Activated CD8-positive, alpha-beta T cell treated with anti-CD3 and anti-CD28 coated beads for 36 hours (primary cell): ENCODE data around the gene PACSIN1. TPM values are rescaled to one million over a fixed set of nuclear protein-coding genes. Genes with fewer than 3 reads are reported as not detected.

ENCODE experiments used
- ATAC-seq: fragments of 200-7000 bp; cut with Tn5 transposase; one replicate; pipeline ENCODE4 v1.10.0; 2021; ENCODE audit warnings: mild to moderate bottlenecking, moderate library complexity
- CTCF ChIA-PET: fragments of 350-600 bp; sonication (Branson Sonifier 250); formaldehyde crosslinking; loops from one replicate; lab custom pipeline; 2021; ENCODE audit warnings: antibody characterized with exemption; lab: Charles Lee
- POLR2A ChIA-PET: fragments of 350-600 bp; sonication (Branson Sonifier 250); formaldehyde crosslinking; loops from one replicate; lab custom pipeline; 2021; ENCODE audit warnings: antibody characterized with exemption; lab: Charles Lee
- DNase-seq: peaks from one replicate; pipeline ENCODE4 v3.0.0-alpha.2; 2020
- H3K27ac Mint-ChIP-seq: one replicate; pipeline ENCODE4 v1.8.0; 2021; ENCODE audit warnings: mild to moderate bottlenecking, mixed read lengths
- H3K27me3 Mint-ChIP-seq: one replicate; pipeline ENCODE4 v1.8.0; 2021; ENCODE audit warnings: mixed read lengths
- H3K36me3 Mint-ChIP-seq: one replicate; pipeline ENCODE4 v1.8.0; 2021; ENCODE audit warnings: low read depth, mixed read lengths
- H3K4me1 Mint-ChIP-seq: one replicate; pipeline ENCODE4 v1.8.0; 2021; ENCODE audit warnings: low read depth, mixed read lengths
- H3K4me3 Mint-ChIP-seq: one replicate; pipeline ENCODE4 v1.8.0; 2021; ENCODE audit warnings: mild to moderate bottlenecking, moderate library complexity, mixed read lengths
- H3K9me3 Mint-ChIP-seq: one replicate; pipeline ENCODE4 v1.8.0; 2021; ENCODE audit warnings: mixed read lengths
- CTCF ChIP-seq: fragments of 200-600 bp; IDR thresholded peaks from one replicate; pipeline ENCODE4 v1.8.0; 2022; ENCODE audit warnings: antibody characterized with exemption, mild to moderate bottlenecking
- intact Hi-C: fragments of 100-400 bp; cut with micrococcal nuclease; formaldehyde crosslinking; loops from one replicate; pipeline ENCODE4 v1.10.0; 2022
- total RNA-seq, 2 experiments: library from RNA; stranded (reverse); gene quantifications; one replicate each; pipeline ENCODE4 v1.2.3, GENCODE V29; 2021

Gene PACSIN1
- total RNA-seq, 2 experiments from 2014 or later = 0.47 to 0.51 TPM

- no peak overlapping the region for H3K4me3 Mint-ChIP-seq
- H3K9me3 Mint-ChIP-seq = no peaks in the 10 kb centered on the region
- ATAC-seq (no peak), DNase-seq (no peak)
- H3K36me3 Mint-ChIP-seq = no peaks in the 10 kb centered on the region
- intact Hi-C loops = no loop called here
- ChIA-PET POLR2A (no interaction called here), CTCF (interaction anchor here (1.4 kb wide), 1 partner anchor 11 kb away, joined by 3 read pairs; no protein-coding TSS in a partner anchor)
- no peaks in the 10 kb centered on the region for H3K4me1 Mint-ChIP-seq
- no peak for TF ChIP-seq CTCF
- H3K27ac Mint-ChIP-seq = no peak overlapping the region
- H3K27me3 Mint-ChIP-seq = no peaks in the 10 kb centered on the region
Observed at GRCh38 chr6:34515473-34516387, 49.9 kb downstream of the PACSIN1 start.

- no peak for DNase-seq
- no peak for TF ChIP-seq CTCF
- no peaks in the 10 kb centered on the region for H3K4me1 Mint-ChIP-seq
- no peak overlapping the region for H3K4me3 Mint-ChIP-seq
- intact Hi-C loops = no loop called here
- ChIA-PET POLR2A (interaction anchor here (0.6 kb wide), 1 partner anchor 201 kb away, joined by 3 read pairs; no protein-coding TSS in a partner anchor), CTCF (interaction anchor here (2.8 kb wide), 1 partner anchor 11 kb away, joined by 9 read pairs; no protein-coding TSS in a partner anchor)
- no peaks in the 10 kb centered on the region for H3K9me3 Mint-ChIP-seq
- H3K36me3 Mint-ChIP-seq = no peaks in the 10 kb centered on the region
- H3K27ac Mint-ChIP-seq = no peak overlapping the region
- no peaks in the 10 kb centered on the region for H3K27me3 Mint-ChIP-seq
- no peak for ATAC-seq
Observed at GRCh38 chr6:34516391-34517324, 50.8 kb downstream of the PACSIN1 start.

DNA sequence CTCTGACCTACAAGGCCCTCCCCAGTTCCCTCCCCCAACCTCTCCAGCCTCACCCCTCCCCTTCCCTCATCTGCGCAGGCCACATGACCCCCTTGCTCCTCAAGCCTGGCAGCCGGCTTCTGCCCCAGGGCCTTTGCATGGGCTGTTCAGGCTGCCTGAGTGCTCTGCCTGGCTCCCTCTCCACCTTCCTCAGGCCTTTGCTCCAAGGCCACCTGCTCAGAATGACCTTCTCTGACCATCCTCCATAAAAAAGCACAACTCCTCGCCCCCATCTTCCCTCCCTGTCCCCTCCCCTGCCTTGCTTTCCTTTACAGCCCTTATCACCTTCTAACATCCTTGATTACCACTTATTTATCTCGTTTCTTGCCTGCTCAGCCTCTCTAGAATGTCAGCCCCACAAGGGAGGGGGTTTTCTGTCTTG, 51.6 kb downstream of the PACSIN1 start:
- ChIA-PET CTCF (interaction anchor here (2.8 kb wide), 1 partner anchor 10 kb away, joined by 9 read pairs; no protein-coding TSS in a partner anchor), POLR2A (no interaction called here)
- H3K4me3 Mint-ChIP-seq = no peak overlapping the region
- no peak for TF ChIP-seq CTCF
- intact Hi-C loops = no loop called here
- no peak overlapping the region for H3K27ac Mint-ChIP-seq
- ATAC-seq (no peak), DNase-seq (no peak)
- no peaks in the 10 kb centered on the region for H3K36me3 Mint-ChIP-seq
- H3K27me3 Mint-ChIP-seq = no peaks in the 10 kb centered on the region
- H3K9me3 Mint-ChIP-seq = no peaks in the 10 kb centered on the region
- H3K4me1 Mint-ChIP-seq = no peaks in the 10 kb centered on the region

GRCh38 chr6:34517966-34518365, 52.1 kb downstream of the PACSIN1 start:
- no peaks in the 10 kb centered on the region for H3K36me3 Mint-ChIP-seq
- intact Hi-C loops = no loop called here
- ChIA-PET CTCF (interaction anchor here (2.8 kb wide), 1 partner anchor 10 kb away, joined by 9 read pairs; no protein-coding TSS in a partner anchor), POLR2A (no interaction called here)
- H3K4me1 Mint-ChIP-seq = no peaks in the 10 kb centered on the region
- H3K27ac Mint-ChIP-seq = no peak overlapping the region
- H3K4me3 Mint-ChIP-seq = no peak overlapping the region
- no peaks in the 10 kb centered on the region for H3K9me3 Mint-ChIP-seq
- H3K27me3 Mint-ChIP-seq = no peaks in the 10 kb centered on the region
- DNase-seq (no peak), ATAC-seq (no peak)
- TF ChIP-seq CTCF = no peak
